Stimulated activated CD4-positive, alpha-beta T cell treated with anti-CD3 and anti-CD28 coated beads, TNF-alpha, amount 100 ng/mL, for 1 hour (primary cell): ENCODE results near the gene KMT2B.

Experiments
- DNase-seq, 3 donors: peaks; one replicate each; pipeline ENCODE4 v3.0.0-alpha.2; 2020; ENCODE audit warnings: low read depth in 3 of 3, low spot score in 1 of 3

The KMT2B gene

GRCh38 chr19:35776102-35776788 lies 58.4 kb downstream of the KMT2B start:
- DNase-seq, result no peak

DNA sequence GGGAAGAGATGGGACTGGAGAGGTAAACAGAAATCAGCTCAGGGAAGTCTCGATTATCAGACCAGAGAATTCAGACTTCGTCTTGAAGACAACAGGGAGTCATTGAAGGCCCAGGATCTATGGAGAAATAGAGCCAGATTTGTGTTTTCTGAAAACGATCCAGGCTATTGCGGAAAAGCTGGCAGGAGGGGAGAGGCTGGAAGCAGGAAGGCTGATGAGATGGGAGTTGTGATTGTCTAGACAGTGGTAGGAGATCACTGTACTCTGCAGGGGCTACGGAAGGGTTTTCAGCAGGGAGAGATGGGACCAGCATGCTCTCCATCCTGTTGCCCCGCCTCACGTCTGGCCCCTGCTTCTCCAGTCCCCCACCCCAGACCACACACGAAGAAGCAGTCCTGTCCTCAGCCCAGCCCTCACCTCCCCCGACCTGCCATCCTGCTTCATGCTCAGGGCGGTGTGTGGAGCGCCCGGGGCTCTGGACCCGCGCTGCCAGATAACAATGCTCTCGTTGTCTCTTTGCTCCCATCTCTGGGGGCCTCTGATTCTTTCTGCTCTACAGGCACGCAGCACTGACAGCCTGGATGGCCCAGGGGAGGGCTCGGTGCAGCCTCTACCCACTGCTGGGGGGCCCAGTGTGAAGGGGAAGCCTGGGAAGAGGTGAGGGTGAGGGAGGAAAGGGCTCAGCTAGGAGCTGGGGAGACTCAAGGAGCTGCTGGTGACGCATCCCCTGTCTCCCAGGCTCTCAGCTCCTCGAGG lies 59.5 kb downstream of the KMT2B start:
- no peak for DNase-seq

GRCh38 chr19:35777961-35778360 lies 60.2 kb downstream of the KMT2B start:
- DNase-seq, result no peak

GRCh38 chr19:35779033-35779432 lies 61.2 kb downstream of the KMT2B start:
- DNase-seq, result no peak

- DNase-seq, result no peak
Measured at GRCh38 chr19:35780058-35780457, 62.3 kb downstream of the KMT2B start.

GRCh38 chr19:35780717-35781116 lies 62.9 kb downstream of the KMT2B start:
- DNase-seq, result no peak

GRCh38 chr19:35781650-35782049 lies 63.8 kb downstream of the KMT2B start:
- DNase-seq, result no peak

- DNase-seq, result no peak
Measured at GRCh38 chr19:35782589-35782988, 64.8 kb downstream of the KMT2B start.

DNA sequence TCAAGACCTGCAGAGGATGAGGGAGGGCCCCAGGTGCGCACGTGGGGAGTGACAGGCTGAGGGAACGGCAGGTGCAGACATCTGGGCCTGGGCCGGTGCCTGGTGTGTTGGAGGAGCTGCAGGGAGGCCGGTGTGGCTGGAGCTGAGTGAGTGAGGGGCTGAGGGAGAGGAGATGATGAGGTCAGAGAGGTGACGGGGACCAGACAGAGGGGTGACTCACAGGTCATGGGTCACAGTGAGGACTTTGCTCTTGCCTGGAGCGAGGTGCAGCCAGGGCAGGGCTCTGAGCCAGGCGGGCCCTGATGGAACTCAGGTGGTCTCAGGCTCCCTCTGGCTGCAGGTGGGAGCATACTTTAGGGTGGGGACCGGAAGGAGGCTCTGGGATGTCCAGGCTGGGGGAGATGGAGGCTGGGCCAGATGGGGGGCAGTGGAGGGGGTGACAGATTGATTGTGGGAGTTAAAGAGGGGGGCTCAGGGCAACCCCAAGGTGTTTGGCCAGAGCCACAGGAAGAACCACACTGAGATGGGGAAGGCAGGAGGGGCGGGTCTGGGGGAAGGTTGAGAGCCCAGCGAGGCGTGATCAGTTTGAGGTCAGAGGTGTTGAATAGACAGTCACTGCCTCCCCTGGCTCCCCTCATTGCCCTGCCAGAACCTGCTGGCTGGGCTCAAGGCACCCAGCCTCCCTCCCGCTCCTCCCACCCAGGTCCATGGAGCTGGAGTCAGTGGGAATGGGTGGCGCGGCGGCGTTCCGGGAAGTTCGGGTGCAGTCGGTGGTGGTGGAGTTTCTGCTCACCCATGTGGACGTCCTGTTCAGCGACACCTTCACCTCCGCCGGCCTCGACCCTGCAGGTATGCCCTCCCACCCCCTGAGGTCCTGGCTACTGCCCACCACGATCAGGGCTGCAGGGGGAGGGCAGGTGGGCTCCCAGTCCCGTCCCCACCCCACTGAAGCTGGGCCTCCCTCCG lies 65.9 kb downstream of the KMT2B start:
- DNase-seq, result no peak

GRCh38 chr19:35784503-35785338 lies 66.9 kb downstream of the KMT2B start:
- no peak for DNase-seq

- DNase-seq, result no peak
Measured at GRCh38 chr19:35785339-35785627, 67.5 kb downstream of the KMT2B start.

DNA sequence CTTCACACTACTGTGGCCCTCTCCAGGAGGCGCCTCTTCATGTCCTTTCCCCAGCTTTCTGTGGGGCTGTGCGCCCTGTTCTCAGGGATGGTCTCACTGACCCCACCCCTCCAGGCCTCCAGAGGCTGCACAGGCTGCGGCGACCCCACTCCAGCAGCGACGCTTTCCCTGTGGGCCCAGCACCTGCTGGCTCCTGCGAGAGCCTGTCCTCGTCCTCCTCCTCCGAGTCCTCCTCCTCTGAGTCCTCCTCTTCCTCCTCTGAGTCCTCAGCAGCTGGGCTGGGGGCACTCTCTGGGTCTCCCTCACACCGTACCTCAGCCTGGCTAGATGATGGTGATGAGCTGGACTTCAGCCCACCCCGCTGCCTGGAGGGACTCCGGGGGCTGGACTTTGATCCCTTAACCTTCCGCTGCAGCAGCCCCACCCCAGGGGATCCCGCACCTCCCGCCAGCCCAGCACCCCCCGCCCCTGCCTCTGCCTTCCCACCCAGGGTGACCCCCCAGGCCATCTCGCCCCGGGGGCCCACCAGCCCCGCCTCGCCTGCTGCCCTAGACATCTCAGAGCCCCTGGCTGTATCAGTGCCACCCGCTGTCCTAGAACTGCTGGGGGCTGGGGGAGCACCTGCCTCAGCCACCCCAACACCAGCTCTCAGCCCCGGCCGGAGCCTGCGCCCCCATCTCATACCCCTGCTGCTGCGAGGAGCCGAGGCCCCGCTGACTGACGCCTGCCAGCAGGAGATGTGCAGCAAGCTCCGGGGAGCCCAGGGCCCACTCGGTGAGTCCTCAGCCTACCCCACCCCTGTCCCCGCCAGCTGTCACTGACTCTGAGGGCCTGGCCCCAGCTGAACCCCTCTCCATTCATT lies 68.7 kb downstream of the KMT2B start:
- DNase-seq, result no peak

GRCh38 chr19:35787227-35787799 lies 69.5 kb downstream of the KMT2B start:
- no peak for DNase-seq
